ENCODE measurements around the gene SLC24A1.

DNA sequence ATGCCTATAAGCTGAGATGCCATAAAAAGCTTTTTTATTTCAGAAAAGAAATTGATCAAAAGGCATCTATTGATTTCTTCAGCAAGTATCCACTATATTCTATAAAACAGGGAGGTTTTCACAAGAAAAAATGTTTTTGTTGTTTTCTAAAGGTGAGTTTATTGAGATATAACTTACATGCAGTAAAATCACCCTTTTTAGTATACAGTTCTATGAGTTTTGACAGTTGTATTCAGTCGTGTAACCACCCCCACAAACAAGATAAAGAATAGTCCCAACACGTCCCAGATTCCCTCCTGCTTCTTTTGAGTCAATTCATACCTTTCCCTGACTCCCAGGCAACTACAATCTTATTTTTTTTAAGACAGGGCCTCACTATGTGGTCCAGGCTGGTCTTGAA, 18.6 kb upstream of the SLC24A1 start:
- TF ChIP-seq, protein P1, sequence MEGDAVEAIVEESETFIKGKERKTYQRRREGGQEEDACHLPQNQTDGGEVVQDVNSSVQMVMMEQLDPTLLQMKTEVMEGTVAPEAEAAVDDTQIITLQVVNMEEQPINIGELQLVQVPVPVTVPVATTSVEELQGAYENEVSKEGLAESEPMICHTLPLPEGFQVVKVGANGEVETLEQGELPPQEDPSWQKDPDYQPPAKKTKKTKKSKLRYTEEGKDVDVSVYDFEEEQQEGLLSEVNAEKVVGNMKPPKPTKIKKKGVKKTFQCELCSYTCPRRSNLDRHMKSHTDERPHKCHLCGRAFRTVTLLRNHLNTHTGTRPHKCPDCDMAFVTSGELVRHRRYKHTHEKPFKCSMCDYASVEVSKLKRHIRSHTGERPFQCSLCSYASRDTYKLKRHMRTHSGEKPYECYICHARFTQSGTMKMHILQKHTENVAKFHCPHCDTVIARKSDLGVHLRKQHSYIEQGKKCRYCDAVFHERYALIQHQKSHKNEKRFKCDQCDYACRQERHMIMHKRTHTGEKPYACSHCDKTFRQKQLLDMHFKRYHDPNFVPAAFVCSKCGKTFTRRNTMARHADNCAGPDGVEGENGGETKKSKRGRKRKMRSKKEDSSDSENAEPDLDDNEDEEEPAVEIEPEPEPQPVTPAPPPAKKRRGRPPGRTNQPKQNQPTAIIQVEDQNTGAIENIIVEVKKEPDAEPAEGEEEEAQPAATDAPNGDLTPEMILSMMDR (IDR thresholded peaks at IDR 0.05): no peak
- no peak for TF ChIP-seq POLR2A (IDR thresholded peaks at IDR 0.05)
